CD8-positive, alpha-beta memory T cell (primary cell): ENCODE data around the gene GLRX. TPM values are rescaled to one million over a fixed set of nuclear protein-coding genes. Genes with fewer than 3 reads are reported as not detected.
A peak's percentile ranks its signal among the peaks of the same experiment; 100 is the strongest.

ENCODE experiments used
- CTCF ChIA-PET: fragments of 350-600 bp; sonication (Branson Sonifier 250); formaldehyde crosslinking; loops from one replicate; lab custom pipeline; 2021; ENCODE audit warnings: antibody characterized with exemption; lab: Charles Lee
- POLR2A ChIA-PET: fragments of 350-600 bp; sonication (Branson Sonifier 250); formaldehyde crosslinking; loops from one replicate; lab custom pipeline; 2021; ENCODE audit warnings: antibody characterized with exemption; lab: Charles Lee
- DNase-seq, 5 donors: peaks; one replicate each; pipeline versions ENCODE4 v3.0.0 to v3.0.0-alpha.2; 2020 to 2022; ENCODE audit warnings: mixed read lengths in 1 of 5
- H3K27ac ChIP-seq: one replicate; pipeline ENCODE4 v1.7.0; 2013; ENCODE audit warnings: low read depth, mild to moderate bottlenecking, low read length, moderate library complexity
- H3K27me3 ChIP-seq: 2 replicates; pipeline ENCODE4 v1.7.0; 2013; ENCODE audit warnings: low read length, mild to moderate bottlenecking; ENCODE audit not compliant: insufficient read depth, poor library complexity, severe bottlenecking
- H3K36me3 ChIP-seq: 2 replicates; pipeline ENCODE4 v1.7.0; 2013; ENCODE audit warnings: mild to moderate bottlenecking, low read length, moderate library complexity; ENCODE audit not compliant: insufficient read depth
- H3K4me1 ChIP-seq: 2 replicates; pipeline ENCODE4 v1.7.0; 2013; ENCODE audit warnings: mild to moderate bottlenecking, low read length, moderate library complexity; ENCODE audit not compliant: insufficient read depth
- H3K4me3 ChIP-seq: 2 replicates; pipeline ENCODE4 v1.7.0; 2013; ENCODE audit warnings: mild to moderate bottlenecking, low read length
- H3K9me3 ChIP-seq: 2 replicates; pipeline ENCODE4 v1.7.0; 2013; ENCODE audit warnings: mild to moderate bottlenecking, low read length
- H3K27ac Mint-ChIP-seq, 8 donors: one replicate each; pipeline ENCODE4 v1.8.0; 2020 to 2021; ENCODE audit warnings: mixed read lengths in 8 of 8, mild to moderate bottlenecking in 6 of 8, inconsistent platforms in 3 of 8, moderate library complexity in 3 of 8
- H3K27me3 Mint-ChIP-seq, 2 donors: one replicate each; pipeline ENCODE4 v1.8.0; 2020 to 2021; ENCODE audit warnings: mixed read lengths in 2 of 2, mild to moderate bottlenecking in 1 of 2, moderate library complexity in 1 of 2
- H3K36me3 Mint-ChIP-seq, 3 donors: one replicate each; pipeline ENCODE4 v1.8.0; 2020 to 2021; ENCODE audit warnings: mixed read lengths in 3 of 3, inconsistent platforms in 1 of 3, mild to moderate bottlenecking in 1 of 3
- H3K4me1 Mint-ChIP-seq, 3 donors: one replicate each; pipeline ENCODE4 v1.8.0; 2020 to 2021; ENCODE audit warnings: mixed read lengths in 3 of 3, inconsistent platforms in 1 of 3, mild to moderate bottlenecking in 1 of 3
- H3K4me3 Mint-ChIP-seq, 7 donors: one replicate each; pipeline ENCODE4 v1.8.0; 2020 to 2021; ENCODE audit warnings: mixed read lengths in 7 of 7, mild to moderate bottlenecking in 6 of 7, moderate library complexity in 4 of 7, inconsistent platforms in 2 of 7
- H3K9me3 Mint-ChIP-seq, 5 donors: one replicate each; pipeline ENCODE4 v1.8.0; 2020 to 2022; ENCODE audit warnings: mixed read lengths in 5 of 5, mild to moderate bottlenecking in 3 of 5, moderate library complexity in 2 of 5, inconsistent platforms in 1 of 5
- polyA plus RNA-seq: library from polyadenylated mRNA; unstranded; fragments of 300-500 nt; fragmentation: Illumina TruSeq; gene quantifications from one replicate; pipeline ENCODE4 v1.2.3, GENCODE V29; 2021
- total RNA-seq, 2 experiments: library from RNA; stranded (reverse); gene quantifications; one replicate each; pipeline ENCODE4 v1.2.3, GENCODE V29; 2021

GLRX gene
- total and polyA plus RNA-seq, 3 experiments from 2014 or later = 22.2 to 240 (median 25.0) TPM

- Histone ChIP-seq H3K4me3 (no peak overlapping the region), H3K36me3 (no peaks in the 10 kb centered on the region), H3K27me3 (no peaks in the 10 kb centered on the region), H3K27ac (no peak overlapping the region), H3K9me3 (no peaks in the 10 kb centered on the region), H3K4me1 (peaks cover 26% of the 10 kb centered on the region)
- ChIA-PET POLR2A (no interaction called here), CTCF (interaction anchor here (0.6 to 2.0 kb wide), 4 partner anchors 14 to 39 kb away, joined by 3 to 4 read pairs (median 3); no protein-coding TSS in a partner anchor)
- H3K27ac Mint-ChIP-seq = peak overlapping the region in 3 of 8 donors; percentile 9 to 57 (median 17)
- peaks cover 25 to 29% (median 29%) of the 10 kb centered on the region in 3 donors for H3K4me1 Mint-ChIP-seq
- peaks cover 0 to 2% of the 10 kb centered on the region in 2 donors for H3K27me3 Mint-ChIP-seq
- H3K4me3 Mint-ChIP-seq = no peak overlapping the region
- DNase-seq = no peak
- no peaks in the 10 kb centered on the region for H3K9me3 Mint-ChIP-seq
- peaks cover 0 to 6% (median 4%) of the 10 kb centered on the region in 3 donors for H3K36me3 Mint-ChIP-seq
Measured at GRCh38 chr5:95804736-95805539, 17.6 kb downstream of the GLRX start.

DNA sequence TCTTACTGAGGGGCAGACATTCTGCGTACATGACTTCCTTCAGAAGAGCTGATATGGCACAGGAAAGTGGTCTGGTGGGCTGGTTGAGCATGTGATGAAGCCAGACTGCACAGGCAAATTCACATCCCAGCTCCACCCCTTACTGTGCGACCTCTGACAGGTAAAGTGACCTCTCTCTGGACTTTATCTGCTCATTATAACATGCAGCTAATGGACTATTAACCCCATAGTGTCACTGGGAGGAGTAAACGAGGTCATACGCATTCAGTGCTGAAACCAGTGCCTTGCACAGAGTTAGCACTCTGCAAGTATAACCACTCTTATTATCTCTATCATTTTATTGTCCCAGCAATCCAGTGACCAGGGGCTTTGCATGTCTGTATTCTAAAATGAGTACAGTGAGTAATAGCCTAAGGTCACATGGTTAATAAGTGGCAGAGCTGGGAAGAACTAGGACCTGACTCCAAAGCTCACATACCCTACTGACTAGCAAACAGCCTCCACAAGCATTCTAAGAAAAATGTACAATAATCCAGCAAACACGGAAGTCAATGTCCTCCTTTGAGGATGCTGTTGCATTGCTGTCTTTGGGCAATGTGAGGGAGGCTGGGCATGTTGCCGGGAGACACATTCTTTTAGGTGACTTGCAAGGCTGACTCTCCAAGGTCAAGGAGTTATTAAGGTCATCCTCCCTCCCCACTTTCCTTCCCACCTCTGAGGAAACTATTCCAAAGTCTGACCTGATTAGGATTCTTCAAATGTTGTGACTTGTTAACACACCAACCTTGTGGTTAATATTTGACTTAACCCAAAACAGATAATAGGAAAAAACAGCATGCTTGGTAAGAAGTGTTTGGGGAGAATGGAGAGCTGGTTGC lies 19.0 kb downstream of the GLRX start:
- no peaks in the 10 kb centered on the region for H3K36me3 ChIP-seq
- ChIA-PET CTCF (interaction anchor here (0.8 to 2.0 kb wide), 2 partner anchors 16 to 43 kb away, joined by 4 read pairs; no protein-coding TSS in a partner anchor), POLR2A (no interaction called here)
- H3K9me3 ChIP-seq = no peaks in the 10 kb centered on the region
- H3K4me1 Mint-ChIP-seq = peaks cover 11 to 15% (median 15%) of the 10 kb centered on the region in 3 donors
- H3K4me1 ChIP-seq = peaks cover 13% of the 10 kb centered on the region
- peaks cover 0 to 2% of the 10 kb centered on the region in 2 donors for H3K27me3 Mint-ChIP-seq
- no peak overlapping the region for H3K4me3 Mint-ChIP-seq
- DNase-seq = no peak
- H3K27me3 ChIP-seq = no peaks in the 10 kb centered on the region
- no peaks in the 10 kb centered on the region for H3K9me3 Mint-ChIP-seq
- no peak overlapping the region for H3K27ac ChIP-seq
- peaks cover 0 to 6% (median 4%) of the 10 kb centered on the region in 3 donors for H3K36me3 Mint-ChIP-seq
- H3K4me3 ChIP-seq = no peak overlapping the region
- H3K27ac Mint-ChIP-seq = peak overlapping the region in 1 of 8 donors; percentile 30

GRCh38 chr5:95801961-95802360 lies 20.6 kb downstream of the GLRX start:
- peaks cover 0 to 2% of the 10 kb centered on the region in 2 donors for H3K27me3 Mint-ChIP-seq
- H3K36me3 Mint-ChIP-seq = peaks cover 0 to 10% (median 4%) of the 10 kb centered on the region in 3 donors
- no peaks in the 10 kb centered on the region for H3K4me1 ChIP-seq
- no peak overlapping the region for H3K27ac ChIP-seq
- H3K9me3 ChIP-seq = no peaks in the 10 kb centered on the region
- no peaks in the 10 kb centered on the region for H3K36me3 ChIP-seq
- H3K27ac Mint-ChIP-seq = no peak overlapping the region
- H3K27me3 ChIP-seq = no peaks in the 10 kb centered on the region
- H3K4me3 ChIP-seq = no peak overlapping the region
- ChIA-PET POLR2A (no interaction called here), CTCF (interaction anchor here (1.5 kb wide), 1 partner anchor 21 kb away, joined by 3 read pairs; the partner anchor contains the start of gene GLRX)
- DNase-seq = no peak
- peaks cover 0 to 4% (median 4%) of the 10 kb centered on the region in 3 donors for H3K4me1 Mint-ChIP-seq
- no peak overlapping the region for H3K4me3 Mint-ChIP-seq
- no peaks in the 10 kb centered on the region for H3K9me3 Mint-ChIP-seq

GRCh38 chr5:95801532-95801931 lies 21.0 kb downstream of the GLRX start:
- no peaks in the 10 kb centered on the region for H3K4me1 ChIP-seq
- H3K36me3 ChIP-seq = no peaks in the 10 kb centered on the region
- H3K4me3 ChIP-seq = no peak overlapping the region
- H3K9me3 Mint-ChIP-seq = no peaks in the 10 kb centered on the region
- DNase-seq = no peak
- H3K27ac ChIP-seq = no peak overlapping the region
- H3K27ac Mint-ChIP-seq = no peak overlapping the region
- H3K27me3 ChIP-seq = no peaks in the 10 kb centered on the region
- no peak overlapping the region for H3K4me3 Mint-ChIP-seq
- ChIA-PET POLR2A (no interaction called here), CTCF (interaction anchor here (1.5 to 1.6 kb wide), 2 partner anchors 21 to 33 kb away, joined by 3 read pairs; partner anchors contain the start of gene GLRX)
- peaks cover 0 to 10% (median 4%) of the 10 kb centered on the region in 3 donors for H3K36me3 Mint-ChIP-seq
- H3K4me1 Mint-ChIP-seq = peaks cover 0 to 4% (median 4%) of the 10 kb centered on the region in 3 donors
- H3K9me3 ChIP-seq = no peaks in the 10 kb centered on the region
- H3K27me3 Mint-ChIP-seq = peaks cover 0 to 2% of the 10 kb centered on the region in 2 donors

GRCh38 chr5:95800553-95800952 lies 22.0 kb downstream of the GLRX start:
- no peak overlapping the region for H3K4me3 ChIP-seq
- H3K27ac ChIP-seq = no peak overlapping the region
- CTCF ChIA-PET = interaction anchor here (1.5 to 1.6 kb wide), 2 partner anchors 22 to 34 kb away, joined by 3 read pairs; partner anchors contain the start of gene GLRX
- Mint-ChIP-seq H3K4me3 (no peak overlapping the region), H3K27ac (no peak overlapping the region), H3K27me3 (peaks cover 0 to 2% of the 10 kb centered on the region in 2 donors), H3K4me1 (peaks cover 0 to 4% (median 3%) of the 10 kb centered on the region in 3 donors), H3K9me3 (no peaks in the 10 kb centered on the region), H3K36me3 (peaks cover 0 to 10% (median 4%) of the 10 kb centered on the region in 3 donors)
- no peaks in the 10 kb centered on the region for H3K36me3 ChIP-seq
- no peaks in the 10 kb centered on the region for H3K27me3 ChIP-seq
- no peak for DNase-seq
- no peaks in the 10 kb centered on the region for H3K9me3 ChIP-seq
- no peaks in the 10 kb centered on the region for H3K4me1 ChIP-seq
- POLR2A ChIA-PET = no interaction called here

GRCh38 chr5:95799191-95799835 lies 23.2 kb downstream of the GLRX start:
- H3K4me1 ChIP-seq = no peaks in the 10 kb centered on the region
- H3K36me3 ChIP-seq = no peaks in the 10 kb centered on the region
- H3K27ac ChIP-seq = no peak overlapping the region
- Mint-ChIP-seq H3K4me3 (no peak overlapping the region), H3K36me3 (peaks cover 0 to 10% (median 2%) of the 10 kb centered on the region in 3 donors), H3K27me3 (peaks cover 0 to 2% of the 10 kb centered on the region in 2 donors), H3K27ac (peak overlapping the region in 1 of 8 donors; percentile 21), H3K9me3 (no peaks in the 10 kb centered on the region), H3K4me1 (peaks cover 0 to 3% (median 0%) of the 10 kb centered on the region in 3 donors)
- ChIA-PET POLR2A (no interaction called here), CTCF (interaction anchor here (2.5 kb wide), 1 partner anchor 18 kb away, joined by 7 read pairs; no protein-coding TSS in a partner anchor)
- H3K9me3 ChIP-seq = no peaks in the 10 kb centered on the region
- no peak for DNase-seq
- H3K27me3 ChIP-seq = no peaks in the 10 kb centered on the region
- no peak overlapping the region for H3K4me3 ChIP-seq

GRCh38 chr5:95798545-95798944 lies 24.0 kb downstream of the GLRX start:
- peaks cover 0 to 2% of the 10 kb centered on the region in 2 donors for H3K27me3 Mint-ChIP-seq
- no peaks in the 10 kb centered on the region for H3K9me3 Mint-ChIP-seq
- DNase-seq = no peak
- peaks cover 0 to 10% (median 0%) of the 10 kb centered on the region in 3 donors for H3K36me3 Mint-ChIP-seq
- ChIA-PET POLR2A (no interaction called here), CTCF (interaction anchor here (2.5 kb wide), 1 partner anchor 17 kb away, joined by 7 read pairs; no protein-coding TSS in a partner anchor)
- Histone ChIP-seq H3K27ac (no peak overlapping the region), H3K9me3 (no peaks in the 10 kb centered on the region), H3K4me1 (no peaks in the 10 kb centered on the region), H3K4me3 (no peak overlapping the region), H3K36me3 (no peaks in the 10 kb centered on the region), H3K27me3 (no peaks in the 10 kb centered on the region)
- no peak overlapping the region for H3K27ac Mint-ChIP-seq
- no peak overlapping the region for H3K4me3 Mint-ChIP-seq
- H3K4me1 Mint-ChIP-seq = peaks cover 0 to 3% (median 0%) of the 10 kb centered on the region in 3 donors
